Epithelial cell of alveolus of lung (primary cell): ENCODE data around the gene SUMO3. TPM values are rescaled to one million over a fixed set of nuclear protein-coding genes. Genes with fewer than 3 reads are reported as not detected.

Experiments used
- total RNA-seq: library from RNA; depleted of rRNA; stranded (reverse); fragments of >200 nt; gene quantifications from 2 replicates; pipeline ENCODE4 v1.2.1, GENCODE V29; 2015

The SUMO3 gene
- total RNA-seq = 71.9 and 80.0 TPM in 2 replicates

GRCh38 chr21:44817914-44818639 lies at the start of gene SUMO3:
TSS of gene SUMO3 (minus strand) at chr21:44818062. CDS start at chr21:44817968, 94 bp downstream.

GRCh38 chr21:44801468-44802395 lies 16.1 kb downstream of the SUMO3 start, which contains the start of gene UBE2G2:
TSS of gene UBE2G2 (minus strand) at chr21:44801820. CDS start at chr21:44801748, 72 bp downstream.

Other genes with a start within 250 kb of the SUMO3 start
- not detected in 2 replicates for gene KRTAP10-4, start 244.3 kb downstream of the SUMO3 start, total RNA-seq
- not detected in 2 replicates for gene KRTAP10-5, start 237.5 kb downstream of the SUMO3 start, total RNA-seq
- not detected in 2 replicates for gene KRTAP10-6, start 225.6 kb downstream of the SUMO3 start, total RNA-seq
- gene KRTAP10-7, start 217.5 kb downstream of the SUMO3 start, total RNA-seq = not detected in 2 replicates
- not detected in 2 replicates for gene KRTAP10-8, start 206.0 kb downstream of the SUMO3 start, total RNA-seq
- gene KRTAP10-9, start 191.0 kb downstream of the SUMO3 start, total RNA-seq = not detected in 2 replicates
- not detected in 2 replicates for gene KRTAP10-10, start 180.7 kb downstream of the SUMO3 start, total RNA-seq
- not detected in 2 replicates for gene KRTAP10-11, start 171.6 kb downstream of the SUMO3 start, total RNA-seq
- not detected in 2 replicates for gene KRTAP12-4, start 163.4 kb downstream of the SUMO3 start, total RNA-seq
- gene KRTAP12-3, start 160.1 kb downstream of the SUMO3 start, total RNA-seq = not detected in 2 replicates
- gene KRTAP12-2, start 151.1 kb downstream of the SUMO3 start, total RNA-seq = not detected in 2 replicates
- gene KRTAP12-1, start 135.9 kb downstream of the SUMO3 start, total RNA-seq = not detected in 2 replicates
- not detected in 2 replicates for gene KRTAP10-12, start 120.9 kb downstream of the SUMO3 start, total RNA-seq
- gene TSPEAR, start 106.5 kb downstream of the SUMO3 start, total RNA-seq = not detected in 2 replicates
- 26.0 and 36.0 TPM in 2 replicates for gene UBE2G2, start 16.2 kb downstream of the SUMO3 start, total RNA-seq
- gene PTTG1IP, start 55.6 kb upstream of the SUMO3 start, total RNA-seq = 221 and 345 TPM in 2 replicates
- 0.26 and 1.2 TPM in 2 replicates for gene ITGB2, start 102.8 kb upstream of the SUMO3 start, total RNA-seq
- 15.5 and 19.1 TPM in 2 replicates for gene SLX9, start 122.0 kb upstream of the SUMO3 start, total RNA-seq